IMR-90 (cell line): ENCODE results near the gene SNX15. TPM values are rescaled to one million over a fixed set of nuclear protein-coding genes. Genes with fewer than 3 reads are reported as not detected.

Experiments used
- ATAC-seq: fragments of 200-7000 bp; cut with Tn5 transposase; 2 replicates; pipeline ENCODE4 v1.9.1; 2020; ENCODE audit warnings: low read depth, mild to moderate bottlenecking, moderate library complexity
- BruUV-seq: library from RNA; stranded (reverse); fragments of 400-500 nt; replicated peaks from 2 replicates; lab custom pipeline; 2021; lab: Mats Ljungman, UMichigan
- CTCF ChIA-PET: fragments of 300-600 bp; formaldehyde crosslinking; extraction: SDS; loops from one replicate; lab custom pipeline; 2021; ENCODE audit warnings: antibody characterized with exemption; lab: Yijun Ruan, JAX
- POLR2A ChIA-PET: fragments of 300-600 bp; sonication (Branson Sonifier 250); formaldehyde crosslinking; loops from one replicate; lab custom pipeline; 2022; ENCODE audit warnings: antibody characterized with exemption; ENCODE audit not compliant: unreplicated experiment; lab: Charles Lee
- DNase-seq: peaks from one replicate; pipeline ENCODE4 v3.0.0; 2013
- H2AFZ ChIP-seq: replicated peaks from 2 replicates; pipeline ENCODE3; 2013; ENCODE audit warnings: low read length, mild to moderate bottlenecking; ENCODE audit not compliant: poor library complexity
- H2AK5ac ChIP-seq: 2 replicates; pipeline ENCODE4 v1.6.1; 2013; ENCODE audit warnings: low read depth, low read length, inconsistent platforms
- H2AK9ac ChIP-seq: replicated peaks from 2 replicates; pipeline ENCODE3; 2013; ENCODE audit warnings: mild to moderate bottlenecking, low read depth, low read length, moderate library complexity; ENCODE audit not compliant: poor library complexity
- H2BK120ac ChIP-seq: 2 replicates; pipeline ENCODE4 v1.6.1; 2013; ENCODE audit warnings: low read depth, low read length, inconsistent platforms
- H2BK15ac ChIP-seq: 3 replicates; pipeline ENCODE4 v1.6.1; 2013; ENCODE audit warnings: low read depth, low read length, inconsistent platforms
- H2BK20ac ChIP-seq: 2 replicates; pipeline ENCODE4 v1.6.1; 2013; ENCODE audit warnings: low read depth, mild to moderate bottlenecking, inconsistent platforms, low read length, moderate library complexity
- H2BK5ac ChIP-seq: 2 replicates; pipeline ENCODE4 v1.6.1; 2013; ENCODE audit warnings: mild to moderate bottlenecking, low read depth, low read length, inconsistent platforms; ENCODE audit not compliant: poor library complexity, severe bottlenecking
- H3K14ac ChIP-seq: replicated peaks from 2 replicates; pipeline ENCODE4 v1.6.1; 2013; ENCODE audit warnings: low read depth, low read length, inconsistent platforms
- H3K18ac ChIP-seq: 2 replicates; pipeline ENCODE4 v1.6.1; 2013; ENCODE audit warnings: low read depth, low read length, control low read depth
- H3K23ac ChIP-seq: 2 replicates; pipeline ENCODE4 v1.6.1; 2013; ENCODE audit warnings: low read depth, low read length, inconsistent platforms
- H3K27ac ChIP-seq: 2 replicates; pipeline ENCODE4 v1.5.1; 2013; ENCODE audit warnings: mild to moderate bottlenecking, control low read depth, low read length; ENCODE audit not compliant: insufficient read depth
- H3K27me3 ChIP-seq: 2 replicates; pipeline ENCODE4 v1.6.1; 2013; ENCODE audit warnings: low read length; ENCODE audit not compliant: control insufficient read depth, insufficient read depth
- H3K36me3 ChIP-seq: 2 replicates; pipeline ENCODE4 v1.6.1; 2013; ENCODE audit warnings: low read length, mixed read lengths; ENCODE audit not compliant: control insufficient read depth, insufficient read depth
- H3K4ac ChIP-seq: 2 replicates; pipeline ENCODE4 v1.6.1; 2013; ENCODE audit warnings: low read depth, low read length, inconsistent platforms
- H3K4me1 ChIP-seq: 2 replicates; pipeline ENCODE4 v1.6.1; 2013; ENCODE audit warnings: low read length, mixed read lengths; ENCODE audit not compliant: control insufficient read depth, insufficient read depth
- H3K4me2 ChIP-seq: 2 replicates; pipeline ENCODE4 v1.6.1; 2013; ENCODE audit warnings: low read depth, mild to moderate bottlenecking, control low read depth, low read length, moderate library complexity
- H3K4me3 ChIP-seq: 2 replicates; pipeline ENCODE4 v1.5.1; 2013; ENCODE audit warnings: low read depth, mild to moderate bottlenecking, control low read depth, low read length, moderate library complexity; ENCODE audit not compliant: insufficient read depth
- H3K56ac ChIP-seq: 2 replicates; pipeline ENCODE4 v1.6.1; 2013; ENCODE audit warnings: low read length, inconsistent platforms; ENCODE audit not compliant: insufficient read depth; ENCODE audit errors: extremely low read depth
- H3K79me1 ChIP-seq, 2 experiments: 2 replicates each; pipeline ENCODE4 v1.6.1; 2013; ENCODE audit warnings: low read length in 2 of 2, inconsistent platforms in 1 of 2, low read depth in 1 of 2
- H3K9ac ChIP-seq: 2 replicates; pipeline ENCODE4 v1.6.1; 2013; ENCODE audit warnings: low read depth, low read length, control low read depth
- H3K9me1 ChIP-seq: 2 replicates; pipeline ENCODE4 v1.6.1; 2013; ENCODE audit warnings: low read length, inconsistent platforms; ENCODE audit not compliant: insufficient read depth
- H3K9me3 ChIP-seq: 2 replicates; pipeline ENCODE4 v1.6.1; 2013; ENCODE audit warnings: low read length; ENCODE audit not compliant: control insufficient read depth, insufficient read depth
- H4K20me1 ChIP-seq: 2 replicates; pipeline ENCODE4 v1.6.1; 2013; ENCODE audit warnings: low read length, inconsistent platforms; ENCODE audit not compliant: insufficient read depth
- H4K5ac ChIP-seq: 2 replicates; pipeline ENCODE4 v1.6.1; 2013; ENCODE audit warnings: mild to moderate bottlenecking, low read depth, low read length, control low read depth
- H4K8ac ChIP-seq, 2 experiments: 2 replicates each; pipeline ENCODE4 v1.6.1; 2013; ENCODE audit warnings: low read depth in 2 of 2, low read length in 2 of 2, control low read depth in 1 of 2, inconsistent platforms in 1 of 2
- H4K91ac ChIP-seq: 2 replicates; pipeline ENCODE4 v1.6.1; 2013; ENCODE audit warnings: low read depth, low read length, inconsistent platforms; ENCODE audit not compliant: insufficient read depth
- CEBPB ChIP-seq: IDR thresholded peaks from 2 replicates; pipeline ENCODE4 v1.6.1; 2012; ENCODE audit warnings: low read depth, low read length, improper control_type of control experiment
- SMC3 ChIP-seq: fragments of 150-350 bp; IDR thresholded peaks from 2 replicates; pipeline ENCODE4 v1.6.1; 2016; ENCODE audit warnings: low read depth, mild to moderate bottlenecking, antibody characterized with exemption, low read length, moderate library complexity
- WGBS, 2 experiments: methylation state at CpG; one replicate each; pipeline versions ENCODE4 v1.1.5 to v1.1.7; 2013; ENCODE audit warnings: missing lambda C conversion rate in 2 of 2; ENCODE audit not compliant: insufficient read length in 1 of 2; ENCODE audit errors: extremely low coverage in 2 of 2; 5-methylcytosine and 5-hydroxymethylcytosine counted together
- dilution Hi-C: fragments of 300-500 bp; cut with HindIII; formaldehyde crosslinking; loops from one replicate; pipeline ENCODE4 v1.14.3; 2018; ENCODE audit warnings: low sequenced_read_pairs; ENCODE audit not compliant: unreplicated experiment
- in situ Hi-C: fragments of 300-500 bp; cut with MboI; formaldehyde crosslinking; loops from 3 replicates; pipeline ENCODE4 v1.14.3; 2019; ENCODE audit warnings: low sequenced_read_pairs, inconsistent platforms, mixed read lengths
- intact Hi-C: fragments of 100-400 bp; cut with micrococcal nuclease; formaldehyde crosslinking; loops from 2 replicates; pipeline ENCODE4 v1.10.0; 2022
- polyA plus RNA-seq, 3 experiments: library from polyadenylated mRNA; depleted of rRNA; stranded (reverse); fragments of >200 nt; gene quantifications; 2 replicates each; pipeline ENCODE4 v1.2.3, GENCODE V29; 2012; ENCODE audit warnings: low replicate concordance in 1 of 3
- total RNA-seq: library from RNA; depleted of rRNA; stranded (reverse); fragments of >200 nt; gene quantifications from 2 replicates; pipeline ENCODE4 v1.2.3, GENCODE V29; 2012
- TF ChIP-seq, protein P1 (sequence below): fragments of 150-350 bp; IDR thresholded peaks from 2 replicates; pipeline ENCODE4 v1.6.1; 2017; ENCODE audit warnings: mild to moderate bottlenecking, antibody characterized with exemption, low read length, low read depth

SNX15 gene
- total and polyA plus RNA-seq, 2 of the 4 experiments (the other 2 are of a cell fraction): 9.0 to 16.3 TPM

DNA sequence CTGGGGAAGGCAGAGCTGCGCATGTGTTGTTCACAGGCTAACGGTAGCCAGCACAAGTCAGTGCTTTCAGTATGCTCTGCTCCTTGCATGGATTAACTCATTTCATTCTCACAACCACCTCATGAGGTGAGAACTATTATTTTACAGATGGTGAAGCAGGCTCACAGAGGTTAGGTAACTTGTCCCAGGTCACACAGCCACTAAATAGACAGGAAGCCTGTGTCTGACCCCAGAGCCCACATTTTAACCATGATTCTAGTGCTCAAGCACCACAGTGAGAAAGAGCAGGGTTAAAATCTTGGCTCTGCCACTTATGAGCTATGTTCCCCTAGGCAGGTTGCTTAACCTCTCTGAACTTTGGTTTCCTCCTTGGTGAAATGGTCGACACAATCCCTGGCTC lies 6.2 kb upstream of the SNX15 start:
- Histone ChIP-seq H4K5ac (no peak overlapping the region), H3K79me1 (peaks cover 8 to 18% of the 10 kb centered on the region in 2 experiments), H2AK9ac (no peak overlapping the region), H3K4me2 (no peak overlapping the region), H4K8ac (no peak overlapping the region), H3K56ac (no peak overlapping the region), H4K91ac (no peak overlapping the region), H3K23ac (no peak overlapping the region; the same call in 1 of the 2 replicates), H3K36me3 (peaks cover 11% of the 10 kb centered on the region), H2BK120ac (no peak overlapping the region), H3K4me3 (no peak overlapping the region), H2AFZ (no peak overlapping the region), H2BK20ac (no peak overlapping the region), H3K4me1 (no peaks in the 10 kb centered on the region), H4K20me1 (no peaks in the 10 kb centered on the region), H3K27me3 (no peaks in the 10 kb centered on the region), H3K4ac (no peak overlapping the region), H2BK15ac (no peak overlapping the region), H3K9ac (no peak overlapping the region), H2AK5ac (no peak overlapping the region), H3K9me3 (no peaks in the 10 kb centered on the region), H2BK5ac (no peak overlapping the region), H3K27ac (no peak overlapping the region), H3K14ac (no peak overlapping the region), H3K18ac (no peak overlapping the region), H3K9me1 (peaks cover 18% of the 10 kb centered on the region)
- BruUV-seq: no TSS peak
- WGBS, 2 experiments: no CpG with 5 or more reads among the region's 3 CpGs
- no peak for DNase-seq
- TF ChIP-seq, protein P1, sequence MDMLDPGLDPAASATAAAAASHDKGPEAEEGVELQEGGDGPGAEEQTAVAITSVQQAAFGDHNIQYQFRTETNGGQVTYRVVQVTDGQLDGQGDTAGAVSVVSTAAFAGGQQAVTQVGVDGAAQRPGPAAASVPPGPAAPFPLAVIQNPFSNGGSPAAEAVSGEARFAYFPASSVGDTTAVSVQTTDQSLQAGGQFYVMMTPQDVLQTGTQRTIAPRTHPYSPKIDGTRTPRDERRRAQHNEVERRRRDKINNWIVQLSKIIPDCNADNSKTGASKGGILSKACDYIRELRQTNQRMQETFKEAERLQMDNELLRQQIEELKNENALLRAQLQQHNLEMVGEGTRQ: no peak
- no peak for TF ChIP-seq SMC3
- no peak for TF ChIP-seq CEBPB
- intact Hi-C loops: no loop called here
- no peak for ATAC-seq
- ChIA-PET CTCF (no interaction called here), POLR2A (no interaction called here)
- in situ Hi-C loops: no loop called here
- dilution Hi-C loops: no loop called here
